ENCODE data around the gene COPG1. TPM values are rescaled to one million over a fixed set of nuclear protein-coding genes. Genes with fewer than 3 reads are reported as not detected.

Gene COPG1
- total and polyA plus RNA-seq, 2 of the 4 experiments (the other 2 are of a cell fraction): 203 to 446 TPM

DNA sequence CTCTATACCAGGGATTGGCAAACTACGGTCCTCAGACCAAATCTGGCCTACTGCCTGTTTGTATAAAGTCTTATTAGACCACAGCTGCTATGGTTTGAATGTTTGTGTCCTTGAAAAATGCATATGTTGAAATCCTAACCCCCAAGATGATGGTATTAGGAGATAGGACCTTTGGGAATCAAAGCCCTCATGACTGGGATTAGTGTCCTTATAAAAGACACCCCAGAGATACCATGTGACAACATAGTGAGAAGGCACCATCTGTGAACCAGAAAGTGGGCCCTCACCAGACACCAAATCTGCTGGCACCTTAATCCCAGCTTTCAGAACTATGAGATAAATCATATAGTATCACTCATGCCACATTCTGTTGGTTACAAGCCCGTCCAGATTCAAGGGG, 36.7 kb downstream of the COPG1 start:
- no peak overlapping the region for H2BK15ac ChIP-seq (ENCODE audit: low read depth, low read length)
- CTCF ChIA-PET: no interaction called here
- no peak overlapping the region for H3K4me2 ChIP-seq (ENCODE audit: low read depth, low read length)
- no peak overlapping the region for H3K23ac ChIP-seq (ENCODE audit: low read depth, low read length)
- H3K9me1 ChIP-seq (ENCODE audit: insufficient read depth, low read length): no peaks in the 10 kb centered on the region
- no CpG with 5 or more reads among the region's 2 CpGs for WGBS, 2 experiments (ENCODE audit: extremely low coverage in 2 of 2, insufficient read length in 1 of 2)
- no peak overlapping the region for H2AFZ ChIP-seq (replicated peaks; ENCODE audit: low read length, poor library complexity)
- H3K36me3 ChIP-seq (ENCODE audit: control insufficient read depth, insufficient read depth, low read length): peaks cover 11% of the 10 kb centered on the region
- no peak overlapping the region for H4K91ac ChIP-seq (ENCODE audit: insufficient read depth, low read depth, low read length)
- intact Hi-C loops (cut with micrococcal nuclease): no loop called here
- no peak overlapping the region for H2AK5ac ChIP-seq (ENCODE audit: low read depth, low read length)
- POLR2A ChIA-PET (ENCODE audit: unreplicated experiment): no interaction called here
- H3K4me3 ChIP-seq (ENCODE audit: insufficient read depth, low read depth, low read length): no peak overlapping the region
- no peak overlapping the region for H4K8ac ChIP-seq (ENCODE audit: low read depth in 2 of 2, low read length in 2 of 2)
- no peaks in the 10 kb centered on the region for H4K20me1 ChIP-seq (ENCODE audit: insufficient read depth, low read length)
- no peak overlapping the region for H2BK120ac ChIP-seq (ENCODE audit: low read depth, low read length)
- no peak overlapping the region for H3K9ac ChIP-seq (ENCODE audit: low read depth, low read length)
- H3K9me3 ChIP-seq (ENCODE audit: control insufficient read depth, insufficient read depth, low read length): no peaks in the 10 kb centered on the region
- dilution Hi-C loops (cut with HindIII; ENCODE audit: low sequenced_read_pairs, unreplicated experiment): no loop called here
- H4K5ac ChIP-seq (ENCODE audit: low read depth, low read length): no peak overlapping the region
- H3K14ac ChIP-seq (replicated peaks; ENCODE audit: low read depth, low read length): no peak overlapping the region
- H3K27ac ChIP-seq (ENCODE audit: insufficient read depth, low read length): no peak overlapping the region
- TF ChIP-seq RCOR1 (IDR thresholded peaks at IDR 0.05; ENCODE audit: insufficient replicate concordance, low read length): no peak
- TF ChIP-seq MAFK (IDR thresholded peaks at IDR 0.05; ENCODE audit: low read depth, low read length): no peak
- TF ChIP-seq MAZ (IDR thresholded peaks at IDR 0.05; ENCODE audit: borderline replicate concordance, low read depth, low read length): no peak
- no peak for TF ChIP-seq NFE2L2 (IDR thresholded peaks at IDR 0.05; ENCODE audit: low read depth, low read length)
- no peak for TF ChIP-seq BHLHE40 (IDR thresholded peaks at IDR 0.05; ENCODE audit: low read depth, low read length)
- no peak for TF ChIP-seq SMC3 (IDR thresholded peaks at IDR 0.05; ENCODE audit: low read depth, low read length)
- TF ChIP-seq POLR2A (IDR thresholded peaks at IDR 0.05; ENCODE audit: low read depth, low read length): no peak
- no peak for TF ChIP-seq RAD21 (IDR thresholded peaks at IDR 0.05; ENCODE audit: low read length)
- TF ChIP-seq CHD1 (IDR thresholded peaks at IDR 0.05; ENCODE audit: low read depth, low read length): no peak
- TF ChIP-seq RFX5 (IDR thresholded peaks at IDR 0.05; ENCODE audit: low read depth, low read length): no peak
- TF ChIP-seq CEBPB (IDR thresholded peaks at IDR 0.05; ENCODE audit: low read depth, low read length): no peak
- TF ChIP-seq, protein P1, sequence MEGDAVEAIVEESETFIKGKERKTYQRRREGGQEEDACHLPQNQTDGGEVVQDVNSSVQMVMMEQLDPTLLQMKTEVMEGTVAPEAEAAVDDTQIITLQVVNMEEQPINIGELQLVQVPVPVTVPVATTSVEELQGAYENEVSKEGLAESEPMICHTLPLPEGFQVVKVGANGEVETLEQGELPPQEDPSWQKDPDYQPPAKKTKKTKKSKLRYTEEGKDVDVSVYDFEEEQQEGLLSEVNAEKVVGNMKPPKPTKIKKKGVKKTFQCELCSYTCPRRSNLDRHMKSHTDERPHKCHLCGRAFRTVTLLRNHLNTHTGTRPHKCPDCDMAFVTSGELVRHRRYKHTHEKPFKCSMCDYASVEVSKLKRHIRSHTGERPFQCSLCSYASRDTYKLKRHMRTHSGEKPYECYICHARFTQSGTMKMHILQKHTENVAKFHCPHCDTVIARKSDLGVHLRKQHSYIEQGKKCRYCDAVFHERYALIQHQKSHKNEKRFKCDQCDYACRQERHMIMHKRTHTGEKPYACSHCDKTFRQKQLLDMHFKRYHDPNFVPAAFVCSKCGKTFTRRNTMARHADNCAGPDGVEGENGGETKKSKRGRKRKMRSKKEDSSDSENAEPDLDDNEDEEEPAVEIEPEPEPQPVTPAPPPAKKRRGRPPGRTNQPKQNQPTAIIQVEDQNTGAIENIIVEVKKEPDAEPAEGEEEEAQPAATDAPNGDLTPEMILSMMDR (conservative IDR thresholded peaks at IDR 0.05; ENCODE audit: low read depth, low read length): no peak
- no peak for TF ChIP-seq FOS (IDR thresholded peaks at IDR 0.05; ENCODE audit: low read depth, low read length)
- TF ChIP-seq ELK1 (IDR thresholded peaks at IDR 0.05; ENCODE audit: borderline replicate concordance, low read depth, low read length): no peak
- no peak overlapping the region for H3K4ac ChIP-seq (ENCODE audit: low read depth, low read length)
- no TSS peak for BruUV-seq (replicated peaks)
- ATAC-seq (ENCODE audit: low read depth) (no peak), DNase-seq (no peak)
- H2BK20ac ChIP-seq (ENCODE audit: low read depth, low read length): no peak overlapping the region
- H3K18ac ChIP-seq (ENCODE audit: low read depth, low read length): no peak overlapping the region
- no peak overlapping the region for H2BK5ac ChIP-seq (ENCODE audit: low read depth, low read length, poor library complexity, severe bottlenecking)
- H3K27me3 ChIP-seq (ENCODE audit: control insufficient read depth, insufficient read depth, low read length): no peaks in the 10 kb centered on the region
- H3K79me1 ChIP-seq (ENCODE audit: low read depth in 1 of 2, low read length in 2 of 2): peaks cover 13 to 19% of the 10 kb centered on the region in 2 experiments; a peak in 3 of 4 replicates
- no peak overlapping the region for H3K56ac ChIP-seq (ENCODE audit: extremely low read depth, insufficient read depth, low read length)
- no peaks in the 10 kb centered on the region for H3K4me1 ChIP-seq (ENCODE audit: control insufficient read depth, insufficient read depth, low read length)
- in situ Hi-C loops (cut with MboI; ENCODE audit: low sequenced_read_pairs): no loop called here
- no peak overlapping the region for H2AK9ac ChIP-seq (replicated peaks; ENCODE audit: low read depth, low read length, poor library complexity)

Data from IMR-90 (cell line).